ENCODE measurements around the gene TESMIN.

GRCh38 chr11:68707527-68707926, 43.8 kb downstream of the TESMIN start:
- no peak for TF ChIP-seq CTCF (conservative IDR thresholded peaks at IDR 0.05)
- no peak for TF ChIP-seq ZFX (IDR thresholded peaks at IDR 0.05)
